SH-SY5Y (cell line): ENCODE results near the gene ADD1.

ENCODE experiments used
- GATA2 ChIP-seq: IDR thresholded peaks from 2 replicates; pipeline ENCODE4 v1.6.1; 2011; ENCODE audit warnings: mild to moderate bottlenecking, low read depth, low read length
- GATA3 ChIP-seq: IDR thresholded peaks from 2 replicates; pipeline ENCODE4 v1.6.1; 2011; ENCODE audit warnings: low read depth, mild to moderate bottlenecking, low read length, moderate library complexity

Gene ADD1

DNA sequence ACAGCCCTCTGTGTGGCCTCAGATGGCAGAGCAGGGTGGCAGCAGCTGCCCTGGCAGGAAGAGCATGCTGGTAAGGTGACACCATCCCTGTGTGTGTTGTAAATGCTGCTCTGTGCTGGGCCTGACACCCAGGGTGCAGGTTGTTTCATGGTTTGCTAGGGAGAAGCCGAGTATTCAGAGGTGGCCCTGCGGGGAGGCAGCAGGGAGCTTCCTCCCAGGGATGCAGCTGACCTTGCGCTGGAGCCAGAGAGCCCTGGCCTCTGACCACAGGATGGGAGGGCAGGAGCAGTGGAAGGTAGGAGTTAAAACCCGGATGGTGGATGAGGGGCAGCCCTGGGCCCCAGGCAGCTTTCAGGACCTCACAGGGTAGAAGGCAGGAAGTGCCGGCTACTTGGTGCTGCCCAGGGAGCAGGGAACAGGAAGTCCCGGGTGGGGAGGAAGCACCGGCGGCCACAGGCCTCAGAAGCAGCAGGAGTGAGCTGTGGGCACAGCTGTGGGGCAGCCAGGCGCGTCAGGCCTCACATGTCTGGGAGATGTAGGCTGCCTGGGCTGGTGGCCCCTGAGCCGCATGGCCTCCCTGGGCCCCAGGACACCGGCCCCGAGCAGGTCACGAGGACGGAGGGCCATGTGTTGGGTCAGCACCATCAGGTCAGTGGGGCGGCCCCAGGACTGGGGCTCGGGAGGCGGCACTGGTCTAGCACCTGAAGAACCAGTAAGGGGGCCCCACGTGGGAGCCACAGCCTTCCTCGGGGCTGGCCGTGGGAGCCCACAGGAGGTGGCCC lies 31.6 kb upstream of the ADD1 start:
- TF ChIP-seq GATA3 (no peak), GATA2 (no peak)

DNA sequence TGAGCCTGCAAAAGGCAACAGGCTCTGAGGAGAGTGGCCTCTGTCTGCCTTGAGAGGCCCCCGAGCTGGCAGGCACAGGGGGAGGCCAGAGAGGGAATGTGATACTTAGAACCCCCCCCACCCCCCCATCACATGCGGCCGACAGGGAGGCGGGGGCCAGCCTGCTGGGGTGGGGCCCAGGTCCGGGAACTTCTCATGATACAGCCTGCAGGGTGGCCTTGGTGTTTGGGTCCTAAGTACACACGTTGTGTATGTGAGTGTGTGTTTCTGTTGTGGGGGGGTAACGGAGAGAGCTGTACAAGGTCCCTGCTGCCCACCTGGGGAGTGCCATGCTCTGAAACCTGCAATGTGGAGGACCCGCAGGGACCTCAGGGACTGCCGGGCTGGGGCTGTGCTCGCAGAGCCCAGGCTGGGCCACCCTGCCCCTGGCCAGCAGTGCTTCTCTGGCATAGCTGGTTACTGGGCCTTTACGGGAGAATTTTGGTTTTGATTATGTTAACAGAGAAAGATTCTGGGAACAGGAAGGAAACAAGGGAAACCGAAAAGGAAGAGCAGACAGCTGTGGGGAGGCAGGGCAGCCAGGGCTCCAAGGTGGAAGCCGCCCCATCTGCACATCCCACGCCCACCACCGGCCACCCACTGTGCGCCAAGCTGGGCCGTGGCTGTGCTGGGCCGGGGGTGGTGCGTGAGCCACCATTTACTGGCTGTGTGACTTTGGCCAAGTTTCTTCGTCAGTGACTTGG lies 30.9 kb upstream of the ADD1 start:
- TF ChIP-seq GATA3 = no peak
- TF ChIP-seq GATA2 = no peak

DNA sequence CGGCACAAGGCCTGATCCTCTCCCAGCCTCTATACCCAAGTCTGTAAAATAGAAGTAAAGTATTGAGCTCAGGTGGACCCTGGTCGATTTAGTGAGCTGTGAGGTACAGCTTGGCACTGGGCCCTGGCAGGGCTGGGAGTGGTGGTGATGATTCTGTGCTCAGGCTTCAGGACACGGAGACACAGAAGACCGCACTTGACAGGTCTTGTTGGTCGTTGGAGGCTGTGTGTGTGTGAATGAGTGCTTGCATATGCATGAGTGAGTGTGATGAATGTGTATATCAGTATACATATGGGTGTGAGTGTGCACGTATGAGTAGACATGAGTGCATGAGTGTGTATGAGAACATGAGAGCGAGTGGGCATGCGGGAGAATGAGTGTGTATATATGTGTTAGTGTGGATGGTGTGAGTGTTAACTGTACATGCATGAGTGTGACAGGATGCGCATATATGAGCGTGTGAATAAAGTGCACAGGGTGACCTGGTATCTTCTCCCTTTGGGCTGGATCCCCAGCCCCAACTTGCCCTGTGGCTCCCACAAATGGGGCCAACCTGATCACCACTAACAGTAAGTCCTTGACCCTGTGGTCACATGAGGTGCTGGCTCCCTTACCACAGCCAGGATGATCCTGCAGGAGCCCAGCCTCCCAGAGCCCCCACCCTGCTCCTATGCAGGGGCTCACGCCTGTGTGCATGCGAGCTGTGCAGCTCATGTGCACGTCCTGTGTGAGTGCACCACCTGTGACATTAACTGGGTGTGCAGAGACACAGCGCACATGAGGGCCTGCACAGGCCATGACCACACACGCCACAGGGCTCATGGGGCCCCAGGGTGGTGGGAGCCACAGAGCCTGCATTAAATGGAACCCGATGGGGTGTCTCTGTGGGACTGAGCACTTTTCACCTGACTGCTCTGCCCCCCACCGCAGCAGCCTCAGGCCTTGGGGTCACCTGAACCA lies 29.9 kb upstream of the ADD1 start:
- no peak for TF ChIP-seq GATA3
- TF ChIP-seq GATA2 = no peak

DNA sequence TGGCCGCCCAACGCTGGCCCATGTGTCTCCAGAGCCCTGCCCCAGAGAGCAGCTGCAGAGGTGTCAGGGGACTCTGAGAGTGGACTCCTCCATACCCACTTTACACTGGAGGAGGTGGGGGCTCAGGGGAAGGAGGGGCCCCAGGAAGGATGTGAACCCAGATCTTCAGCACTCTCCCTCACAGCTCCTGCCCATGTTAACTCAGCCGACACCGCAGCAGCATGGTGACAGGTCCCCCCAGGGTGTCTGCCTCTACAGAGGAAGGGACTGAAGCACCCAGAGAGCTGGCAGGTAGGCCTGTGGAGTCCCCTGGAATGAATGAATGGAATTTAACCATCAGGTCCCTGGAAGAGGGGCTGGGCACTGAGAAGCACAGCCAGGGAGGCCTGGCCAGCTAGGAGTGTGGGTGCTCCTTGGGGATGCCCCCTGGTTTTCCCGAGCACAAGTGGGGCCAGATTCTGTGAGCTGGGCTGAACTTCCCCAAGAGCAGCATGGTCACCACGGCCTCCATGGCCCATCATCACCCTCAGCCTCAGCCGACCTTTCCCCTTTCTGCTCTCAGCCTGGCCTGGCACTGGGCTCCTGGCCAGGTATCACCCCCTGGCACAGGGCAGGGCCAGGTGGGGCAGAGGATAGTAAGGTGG lies 28.9 kb upstream of the ADD1 start:
- TF ChIP-seq GATA3 (no peak), GATA2 (no peak)

DNA sequence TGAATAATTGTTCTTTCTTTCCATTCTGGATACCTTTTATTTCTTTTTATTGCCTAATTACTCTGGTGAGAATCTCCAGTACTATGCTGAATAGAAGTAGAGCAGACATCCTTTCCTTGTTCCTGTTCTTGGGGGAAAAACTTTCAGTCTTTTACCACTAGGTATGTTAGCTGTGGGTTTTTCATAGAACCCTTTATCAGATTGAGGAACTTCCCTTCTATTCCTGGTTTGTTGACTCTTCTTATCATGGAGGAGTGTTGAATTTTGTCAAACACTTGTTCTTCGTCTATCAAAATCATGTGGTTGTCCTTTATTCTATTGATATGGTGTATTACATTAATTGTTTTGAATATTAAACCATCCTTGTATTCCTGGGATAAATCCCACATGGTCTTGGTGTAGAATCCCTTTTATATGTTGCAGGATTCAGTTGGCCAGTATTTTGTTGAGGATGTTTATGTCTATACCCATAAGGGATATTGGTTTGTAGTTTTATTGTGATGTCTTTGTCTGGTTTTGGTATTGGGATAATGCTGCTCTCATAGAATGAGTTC lies 27.2 kb upstream of the ADD1 start:
- no peak for TF ChIP-seq GATA3
- no peak for TF ChIP-seq GATA2

DNA sequence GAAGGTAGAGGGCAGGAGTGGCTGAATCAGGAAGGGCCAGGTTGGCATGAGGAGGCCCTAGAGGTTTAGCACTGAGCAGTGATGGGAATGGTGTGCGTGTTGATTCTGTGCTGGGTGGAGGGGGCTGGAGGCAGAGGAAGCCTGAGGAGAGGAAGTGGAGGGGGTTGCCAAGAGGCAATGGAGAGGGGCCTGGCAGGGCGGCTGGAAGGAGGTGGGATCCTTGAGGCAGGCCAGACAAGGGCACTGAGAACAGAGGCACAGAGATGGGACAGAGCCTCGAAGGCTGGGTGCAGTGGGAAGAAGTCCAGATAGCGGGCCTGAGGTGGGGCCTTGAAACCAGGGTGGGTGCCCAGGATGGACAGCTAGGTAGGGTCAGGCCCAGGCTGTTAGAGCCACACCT lies 26.5 kb upstream of the ADD1 start:
- TF ChIP-seq GATA3 = no peak
- TF ChIP-seq GATA2 = no peak

DNA sequence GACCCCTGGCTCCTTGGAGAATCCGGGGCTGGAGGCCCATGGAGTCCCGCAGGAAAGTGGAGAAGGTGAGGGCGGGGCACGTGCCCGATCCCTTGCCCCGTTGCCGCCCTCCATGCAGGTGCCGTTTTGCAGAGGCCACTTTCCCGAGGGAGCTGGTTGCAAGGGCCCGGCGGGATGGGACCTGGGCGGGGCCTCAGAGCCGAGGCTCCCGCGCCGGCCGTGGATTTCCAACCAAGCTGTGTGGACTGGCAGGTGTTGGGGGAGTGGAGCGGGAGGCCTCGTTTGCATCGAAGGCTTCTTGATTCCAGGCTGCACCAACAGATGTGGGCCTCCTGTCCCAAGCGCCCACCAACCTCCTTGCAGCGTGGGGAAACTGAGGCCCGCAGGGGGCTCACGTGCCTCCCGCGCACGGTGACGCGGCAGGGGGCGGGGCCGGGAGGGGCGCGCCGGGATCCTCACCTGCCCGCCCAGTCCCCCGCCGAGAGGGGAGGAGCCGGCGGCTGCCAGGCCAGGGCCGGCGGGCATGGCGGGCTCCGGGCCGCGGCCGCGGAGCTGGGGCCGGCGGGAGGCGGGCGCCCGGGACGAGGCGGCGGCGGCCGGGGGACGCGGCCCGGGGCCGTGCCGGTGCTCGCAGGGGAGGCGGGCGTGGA lies 25.8 kb upstream of the ADD1 start:
- TF ChIP-seq GATA3 = no peak
- no peak for TF ChIP-seq GATA2

DNA sequence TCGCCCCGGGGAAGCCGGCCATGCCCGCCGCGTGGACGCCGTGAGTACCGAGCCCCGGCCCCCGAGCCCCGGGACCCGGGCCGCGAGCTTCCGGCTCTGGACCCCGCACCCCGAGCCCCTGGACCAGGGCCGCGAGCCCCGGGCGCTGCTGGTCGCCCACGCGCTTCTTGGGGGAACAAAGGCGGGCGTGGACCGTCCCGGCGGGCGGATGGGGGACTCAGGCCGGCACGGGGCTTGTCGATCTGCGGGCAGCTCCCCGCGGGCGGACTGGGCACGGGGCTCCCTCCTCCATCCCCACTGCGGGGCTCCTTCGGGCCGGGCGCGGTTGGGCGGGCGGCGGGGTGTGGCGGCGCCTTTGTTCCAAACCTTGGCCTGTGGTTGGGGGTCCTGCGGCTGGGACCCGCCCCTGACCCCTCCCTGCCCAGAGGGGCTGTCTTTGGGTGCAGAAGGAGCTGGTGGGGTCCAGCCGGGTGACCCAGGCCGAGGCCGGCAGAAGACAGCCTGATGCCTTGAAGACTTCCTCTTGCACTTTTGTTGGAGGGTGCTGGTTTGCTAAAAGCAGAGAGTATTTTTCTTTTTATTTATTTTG lies 25.2 kb upstream of the ADD1 start:
- no peak for TF ChIP-seq GATA3

DNA sequence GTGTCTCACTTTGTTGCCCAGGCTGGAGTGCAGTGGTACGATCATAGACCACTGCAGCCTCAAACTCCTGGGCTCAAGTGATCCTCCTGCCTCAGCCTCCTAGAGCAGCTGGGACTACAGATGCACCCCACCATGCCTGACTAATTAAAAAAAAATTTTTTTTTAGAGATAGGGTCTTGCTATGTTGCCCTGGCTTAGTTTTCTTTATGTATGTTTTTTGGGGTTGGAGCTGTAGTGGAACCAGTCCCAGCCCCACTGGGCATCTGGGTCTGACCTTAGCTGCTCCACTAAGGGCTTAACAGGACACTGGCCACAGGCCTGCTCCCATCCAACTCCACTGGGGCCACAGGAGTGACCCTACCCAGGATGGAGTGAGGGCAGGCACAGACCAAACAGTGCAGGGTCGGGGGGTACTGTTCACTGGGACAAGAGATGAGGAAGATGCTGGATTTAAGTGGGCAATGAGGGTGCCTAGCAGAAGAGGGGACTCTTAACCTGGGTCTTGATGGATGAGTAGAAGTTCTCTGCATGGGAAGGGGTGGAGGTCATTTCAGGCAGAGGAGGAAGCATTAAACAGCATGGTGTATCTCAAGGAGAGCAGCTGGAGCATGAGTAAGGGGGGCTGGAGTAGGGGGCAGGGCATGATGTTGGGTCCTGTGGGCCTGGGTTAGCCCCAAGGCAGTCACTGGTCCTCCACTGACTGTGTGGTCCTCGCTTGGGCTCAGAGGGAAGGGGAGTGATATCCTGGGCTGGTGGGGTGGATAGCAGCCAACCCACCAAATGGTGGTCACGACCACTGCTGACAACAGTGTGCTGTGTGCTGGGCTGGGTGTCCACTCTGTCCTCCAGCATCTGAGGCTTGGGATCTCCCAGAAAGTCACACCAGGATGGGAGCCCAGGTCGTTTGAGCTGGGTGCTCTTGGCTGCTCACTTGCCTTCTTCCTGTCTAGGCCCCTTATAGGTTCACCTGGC lies 24.1 kb upstream of the ADD1 start:
- TF ChIP-seq GATA2 (no peak), GATA3 (no peak)

DNA sequence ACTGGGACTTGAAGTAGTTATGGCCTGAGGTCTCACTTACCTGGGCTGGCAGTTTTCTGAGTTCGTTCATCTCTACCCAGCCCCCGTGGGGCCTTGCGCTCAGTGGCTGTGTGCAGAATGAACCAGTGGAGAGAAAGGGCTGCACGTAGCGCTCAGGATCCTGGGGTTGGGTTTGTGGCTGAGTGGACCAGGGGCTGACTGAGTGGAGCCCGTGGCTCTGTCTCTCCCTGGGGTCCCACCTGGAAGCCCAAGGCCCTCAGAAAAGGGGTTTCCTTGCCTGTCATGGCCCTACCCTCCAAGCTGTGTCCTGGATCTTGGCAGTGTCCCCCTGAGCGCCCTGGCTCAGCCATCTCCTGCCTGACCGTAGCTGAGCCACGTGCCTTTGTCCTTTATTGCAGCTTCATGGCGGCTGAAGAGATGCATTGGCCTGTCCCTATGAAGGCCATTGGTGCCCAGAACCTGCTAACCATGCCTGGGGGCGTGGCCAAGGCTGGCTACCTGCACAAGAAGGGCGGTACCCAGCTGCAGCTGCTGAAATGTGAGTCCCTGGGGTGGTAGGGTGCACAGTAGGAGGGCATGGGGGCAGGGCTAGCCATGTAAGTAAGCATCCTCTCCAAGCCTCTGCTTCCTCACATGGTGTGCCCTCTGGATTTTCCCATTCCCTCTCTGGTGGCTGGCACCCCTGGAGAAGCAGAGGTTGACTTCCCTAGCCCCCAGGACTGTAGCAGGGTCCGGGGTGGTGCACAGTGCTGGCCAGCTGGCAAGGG lies 23.2 kb upstream of the ADD1 start:
- TF ChIP-seq GATA3 (no peak), GATA2 (no peak)
